Activated gamma-delta T cell (primary cell): ENCODE data around the gene OST4.
"Not testable (repeated sequence)": the region's sequence is repeated elsewhere in the genome, so short reads cannot be mapped to it uniquely, and the experiment has no call there.

ENCODE experiments used
- DNase-seq: peaks from one replicate; lab custom pipeline; 2025; lab: John Stamatoyannopoulos, UW
- total RNA-seq, 2 donors: gene quantifications; one replicate each; lab custom pipeline; 2026; lab: John Stamatoyannopoulos, UW

The OST4 gene
- 65.2 to 76.1 reads per million in 2 donors for total RNA-seq

GRCh38 chr2:27071277-27071989 is at the start of gene OST4:
Gene OST4, minus strand, starts transcription at chr2:27071654.
- DNase-seq = peak; percentile 86

GRCh38 chr2:27119330-27119670 is 47.8 kb upstream of the OST4 start:
- not testable (repeated sequence) for DNase-seq

- DNase-seq = no peak
Observed at GRCh38 chr2:27118525-27119329, 47.3 kb upstream of the OST4 start, which contains the start of gene CGREF1. Gene CGREF1, minus strand, starts transcription at chr2:27119128. Its CDS starts 14,762 bp downstream, at chr2:27104366.

GRCh38 chr2:27117995-27118524 is 46.6 kb upstream of the OST4 start:
- DNase-seq = no peak

GRCh38 chr2:27115519-27115918 is 44.1 kb upstream of the OST4 start:
- DNase-seq = no peak

GRCh38 chr2:27111392-27112078 is 40.1 kb upstream of the OST4 start:
- not testable (repeated sequence) for DNase-seq

GRCh38 chr2:27110603-27111352 is 39.3 kb upstream of the OST4 start:
- DNase-seq = not testable (repeated sequence)

- DNase-seq = no peak
Observed at GRCh38 chr2:27109083-27109482, 37.6 kb upstream of the OST4 start.

GRCh38 chr2:27108221-27108620 is 36.8 kb upstream of the OST4 start:
- no peak for DNase-seq

GRCh38 chr2:27105981-27106380 is 34.5 kb upstream of the OST4 start:
- DNase-seq = no peak

GRCh38 chr2:27102329-27102728 is 30.9 kb upstream of the OST4 start:
- DNase-seq = no peak

GRCh38 chr2:27100036-27100435 is 28.6 kb upstream of the OST4 start:
- DNase-seq = no peak

GRCh38 chr2:27099334-27099955 is 28.0 kb upstream of the OST4 start:
- DNase-seq = no peak

GRCh38 chr2:27097341-27097740 is 25.9 kb upstream of the OST4 start:
- no peak for DNase-seq

- no peak for DNase-seq
Observed at GRCh38 chr2:27096748-27097297, 25.4 kb upstream of the OST4 start.

- DNase-seq = no peak
Observed at GRCh38 chr2:27095745-27096651, 24.5 kb upstream of the OST4 start.

- DNase-seq = no peak
Observed at GRCh38 chr2:27095427-27095744, 23.9 kb upstream of the OST4 start.

GRCh38 chr2:27094353-27094984 is 23.0 kb upstream of the OST4 start:
- DNase-seq = no peak
